Stimulated activated CD4-positive, alpha-beta T cell treated with anti-CD3 and anti-CD28 coated beads, Interleukin-4, amount 100 ng/mL, for 1 hour (primary cell): ENCODE data around the gene ALOXE3.

Experiments
- DNase-seq: peaks from one replicate; pipeline ENCODE4 v3.0.0-alpha.2; 2020

The ALOXE3 gene

GRCh38 chr17:8141741-8142140 is 23.4 kb upstream of the ALOXE3 start:
- no peak for DNase-seq

GRCh38 chr17:8141045-8141444 is 22.7 kb upstream of the ALOXE3 start:
- DNase-seq, result no peak

DNA sequence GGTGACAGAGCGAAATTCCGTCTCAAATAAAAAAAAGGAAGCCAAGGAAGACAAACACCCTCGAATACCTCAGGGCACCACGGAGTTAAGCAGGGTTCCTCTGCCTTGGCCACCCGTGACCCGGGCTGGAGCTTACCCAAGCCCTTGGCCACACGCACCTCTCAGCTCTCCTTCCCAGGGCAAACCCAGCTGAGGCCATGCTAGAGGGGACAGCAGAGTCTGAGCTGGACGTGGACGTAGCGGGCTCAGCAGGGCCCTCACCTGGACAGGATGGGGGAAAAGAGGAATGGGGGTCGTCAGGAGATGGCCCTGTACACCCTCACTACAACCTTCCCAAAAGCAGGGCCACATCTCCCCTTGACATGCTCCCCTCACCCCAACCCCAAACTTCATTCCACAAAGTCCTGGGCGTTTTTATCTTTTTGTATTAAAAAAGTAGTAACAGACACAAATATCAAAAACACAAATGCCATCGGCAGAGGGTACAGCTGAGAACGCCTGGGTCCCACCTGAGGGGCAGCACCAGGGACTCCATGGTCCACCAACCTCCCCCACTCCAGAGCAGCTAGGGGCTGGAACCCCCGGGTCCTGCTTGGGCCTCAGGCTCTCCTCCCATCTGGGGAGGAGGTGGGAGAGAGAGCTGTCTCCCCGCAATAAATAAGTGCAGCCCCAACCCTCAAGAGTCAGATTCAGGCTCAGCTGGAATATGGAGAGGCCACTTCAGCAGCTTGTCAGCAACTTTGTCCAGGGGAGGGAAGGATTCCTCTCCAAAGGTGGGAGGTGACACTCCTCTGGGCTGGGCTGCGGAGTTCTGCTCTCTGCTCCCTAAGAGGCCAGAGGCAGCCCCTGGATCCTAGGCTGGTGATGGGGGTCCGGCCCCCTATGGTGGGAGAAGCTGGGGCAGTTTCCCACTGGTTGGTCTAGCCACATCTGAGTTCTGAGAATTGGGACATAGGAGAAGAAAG is 22.0 kb upstream of the ALOXE3 start:
- no peak for DNase-seq

GRCh38 chr17:8138672-8139371 is 20.5 kb upstream of the ALOXE3 start:
- DNase-seq, result peak; percentile 96

GRCh38 chr17:8138374-8138671 is 20.0 kb upstream of the ALOXE3 start:
- no peak for DNase-seq

DNA sequence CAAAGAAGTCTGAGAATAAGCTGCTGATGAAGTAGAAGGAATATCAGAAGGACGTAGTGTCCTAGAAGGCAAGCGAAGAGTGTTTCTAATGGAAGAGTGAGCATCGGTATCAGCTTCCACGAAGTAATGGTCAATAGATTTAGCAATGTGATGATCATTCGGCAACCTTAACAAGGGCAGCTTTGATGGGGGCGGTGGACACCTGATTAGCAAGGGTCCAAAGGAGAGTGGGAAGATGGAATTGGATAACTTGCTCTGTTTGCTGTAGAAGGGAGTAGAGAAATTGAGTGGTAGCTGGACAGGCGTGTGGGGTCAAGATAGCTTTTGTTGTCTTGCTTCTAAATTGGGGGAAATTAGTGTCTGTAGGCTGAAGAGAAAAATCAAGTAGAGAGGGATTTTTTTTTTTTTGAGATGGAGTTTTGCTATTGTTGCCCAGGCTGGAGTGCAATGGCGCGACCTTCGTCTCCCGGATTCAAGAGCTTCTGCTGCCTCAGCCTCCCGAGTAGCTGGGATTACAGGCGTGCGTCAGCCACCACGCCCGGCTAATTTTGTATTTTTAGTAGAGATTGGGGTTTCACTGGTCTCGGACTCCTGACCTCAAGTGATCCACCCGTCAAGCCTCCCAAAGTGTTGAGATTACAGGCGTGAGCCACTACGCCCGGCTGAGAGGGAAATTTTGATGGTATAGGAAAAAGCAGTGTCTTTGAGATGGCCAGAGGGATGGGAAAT is 19.5 kb upstream of the ALOXE3 start:
- no peak for DNase-seq

- no peak for DNase-seq
Observed at GRCh38 chr17:8133941-8134340, 15.6 kb upstream of the ALOXE3 start.

GRCh38 chr17:8133399-8133798 is 15.1 kb upstream of the ALOXE3 start:
- no peak for DNase-seq

DNA sequence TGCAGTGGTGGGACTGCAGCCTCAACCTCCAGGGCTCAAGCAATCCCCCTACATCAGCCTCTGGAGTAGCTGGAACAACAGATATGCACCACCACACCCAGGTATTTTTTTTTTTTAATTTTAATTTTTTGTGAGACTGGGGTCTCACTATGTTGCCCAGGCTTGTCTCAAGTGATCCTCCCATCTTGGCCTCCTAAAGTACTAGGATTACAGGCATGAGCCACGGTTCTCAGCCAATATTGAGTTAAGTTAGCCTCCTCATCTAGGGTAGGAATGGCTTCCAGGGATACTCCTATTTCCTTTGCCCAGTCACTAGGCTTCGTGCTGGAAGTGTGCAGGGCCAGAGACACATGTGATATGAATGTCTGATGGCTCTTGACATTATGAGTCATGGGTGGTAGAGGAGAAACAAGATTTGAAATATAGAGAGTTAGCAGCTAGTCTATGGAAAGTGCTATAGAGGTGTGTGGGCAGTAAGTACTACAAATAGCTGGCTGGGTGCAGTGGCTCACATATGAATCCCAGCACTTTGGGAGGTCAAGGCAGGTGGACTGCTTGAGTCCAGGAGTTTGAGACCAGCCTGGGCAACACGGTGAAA is 13.6 kb upstream of the ALOXE3 start:
- DNase-seq, result no peak

DNA sequence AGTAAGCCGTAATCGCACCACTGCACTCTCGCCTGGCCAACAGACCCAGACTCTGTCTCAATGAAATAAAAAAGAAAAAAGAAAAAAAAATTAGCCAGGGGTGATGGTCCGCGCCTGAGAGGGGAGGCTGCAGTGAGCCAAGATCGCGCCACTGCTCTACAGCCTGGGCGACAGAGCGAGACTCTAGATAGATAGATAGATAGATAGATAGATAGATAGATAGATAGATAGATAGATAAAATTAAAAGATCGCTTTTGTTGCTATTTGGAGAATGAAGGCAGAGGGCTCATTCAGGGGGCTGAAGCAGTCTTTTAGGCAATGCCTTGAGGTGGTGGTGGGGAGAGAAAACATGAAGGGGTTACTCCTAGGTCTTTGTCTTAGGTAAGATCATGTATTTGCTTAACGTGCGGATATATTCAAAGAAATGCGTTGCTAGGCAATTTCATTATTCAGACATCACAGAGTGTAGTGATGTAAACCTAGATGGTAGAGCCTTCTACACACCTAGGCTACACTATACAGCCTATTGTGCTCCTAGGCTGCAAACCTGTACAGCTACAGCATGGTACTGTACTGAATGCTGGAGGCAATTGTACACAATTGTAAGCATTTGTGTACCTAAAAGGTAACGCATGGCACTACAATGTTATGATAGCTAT is 9.9 kb upstream of the ALOXE3 start:
- no peak for DNase-seq

GRCh38 chr17:8126491-8127066 is 8.3 kb upstream of the ALOXE3 start:
- peak; percentile 54 for DNase-seq

DNA sequence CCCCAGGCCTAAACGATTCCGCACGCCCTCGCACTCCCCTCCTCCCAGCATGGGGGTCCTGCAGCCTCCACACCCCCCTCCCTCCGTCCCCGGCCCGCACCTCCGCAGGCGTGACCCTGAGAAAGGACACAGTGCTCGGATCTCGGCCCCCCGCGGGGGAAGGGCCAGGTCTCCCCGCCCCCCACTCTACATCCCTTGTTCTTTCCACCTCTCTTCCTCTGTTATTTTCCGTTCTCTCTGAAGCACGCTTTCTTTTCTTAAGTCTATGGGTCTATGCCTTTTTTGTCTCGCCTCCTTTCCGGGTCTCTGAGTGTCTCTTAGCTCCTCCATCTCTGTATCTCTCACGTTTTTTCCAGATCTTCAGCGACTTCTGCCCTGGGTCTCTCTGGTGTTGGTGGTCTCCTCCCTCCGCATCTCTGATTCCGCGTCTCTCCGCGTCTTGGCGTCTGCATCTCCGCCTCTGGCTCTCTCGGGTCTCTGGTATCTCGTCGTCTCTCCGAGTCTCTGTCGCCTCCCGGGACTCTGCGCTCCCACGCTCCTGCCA is 7.7 kb upstream of the ALOXE3 start:
- peak; percentile 22 for DNase-seq

GRCh38 chr17:8125154-8125946 is 7.0 kb upstream of the ALOXE3 start:
- peak; percentile 84 for DNase-seq

- DNase-seq, result peak; percentile 31
Observed at GRCh38 chr17:8124350-8125153, 6.2 kb upstream of the ALOXE3 start.

- peak; percentile 15 for DNase-seq
Observed at GRCh38 chr17:8123695-8124349, 5.5 kb upstream of the ALOXE3 start, which contains the start of gene HES7. HES7 (minus strand) TSS chr17:8124106; CDS start chr17:8124084, 22 bp downstream.

DNA sequence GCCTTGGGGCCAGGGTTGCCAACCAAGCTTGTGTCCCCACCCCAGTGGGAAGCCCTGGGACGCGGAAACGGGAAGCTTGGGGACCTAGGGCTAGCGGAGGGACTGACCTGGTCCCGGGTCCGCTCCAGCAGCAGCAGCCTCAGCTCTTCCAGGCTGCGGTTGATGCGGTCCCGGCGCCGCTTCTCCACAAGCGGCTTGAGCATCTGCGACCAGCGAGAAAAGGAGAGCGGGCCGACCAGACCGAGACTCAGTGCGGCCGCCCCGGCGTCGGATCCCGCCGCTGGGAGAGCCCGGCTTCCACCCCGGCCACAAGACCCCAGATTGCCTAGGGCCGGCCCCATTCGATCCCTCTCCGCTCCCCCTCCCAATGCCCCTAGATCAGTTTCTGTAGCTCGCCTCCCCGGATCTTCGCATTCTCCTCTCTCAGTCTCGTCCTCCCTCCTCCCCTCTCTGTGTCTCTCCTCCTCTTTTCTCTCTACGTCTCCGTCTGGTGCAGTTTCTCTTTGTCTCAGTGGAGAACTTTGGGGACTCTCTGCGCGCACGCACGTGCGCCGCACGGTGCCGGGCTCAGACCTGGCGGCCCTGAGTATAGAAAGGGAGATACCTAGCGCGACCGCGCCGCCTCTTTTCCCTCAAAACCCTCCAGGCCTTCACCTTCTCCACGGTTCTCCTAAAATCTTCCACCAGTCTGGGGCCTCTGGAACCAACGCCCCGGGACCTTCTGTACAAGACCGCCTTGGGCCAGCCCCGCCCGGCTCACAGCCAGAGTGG is 4.8 kb upstream of the ALOXE3 start:
- DNase-seq, result peak; percentile 59

- DNase-seq, result peak; percentile 22
Observed at GRCh38 chr17:8122422-8122923, 4.2 kb upstream of the ALOXE3 start.

- DNase-seq, result peak; percentile 60
Observed at GRCh38 chr17:8121681-8122421, 3.5 kb upstream of the ALOXE3 start.
